IMR-90 (cell line): Measurements from ENCODE around the gene STYK1. TPM values are rescaled to one million over a fixed set of nuclear protein-coding genes. Genes with fewer than 3 reads are reported as not detected.

Experiments used
- ATAC-seq: fragments of 200-7000 bp; cut with Tn5 transposase; 2 replicates; pipeline ENCODE4 v1.9.1; 2020; ENCODE audit warnings: low read depth, mild to moderate bottlenecking, moderate library complexity
- BruUV-seq: library from RNA; stranded (reverse); fragments of 400-500 nt; replicated peaks from 2 replicates; lab custom pipeline; 2021; lab: Mats Ljungman, UMichigan
- CTCF ChIA-PET: fragments of 300-600 bp; formaldehyde crosslinking; extraction: SDS; loops from one replicate; lab custom pipeline; 2021; ENCODE audit warnings: antibody characterized with exemption; lab: Yijun Ruan, JAX
- POLR2A ChIA-PET: fragments of 300-600 bp; sonication (Branson Sonifier 250); formaldehyde crosslinking; loops from one replicate; lab custom pipeline; 2022; ENCODE audit warnings: antibody characterized with exemption; ENCODE audit not compliant: unreplicated experiment; lab: Charles Lee
- DNase-seq: peaks from one replicate; pipeline ENCODE4 v3.0.0; 2013
- H2AFZ ChIP-seq: replicated peaks from 2 replicates; pipeline ENCODE3; 2013; ENCODE audit warnings: low read length, mild to moderate bottlenecking; ENCODE audit not compliant: poor library complexity
- H2AK5ac ChIP-seq: 2 replicates; pipeline ENCODE4 v1.6.1; 2013; ENCODE audit warnings: low read depth, low read length, inconsistent platforms
- H2AK9ac ChIP-seq: replicated peaks from 2 replicates; pipeline ENCODE3; 2013; ENCODE audit warnings: mild to moderate bottlenecking, low read depth, low read length, moderate library complexity; ENCODE audit not compliant: poor library complexity
- H2BK120ac ChIP-seq: 2 replicates; pipeline ENCODE4 v1.6.1; 2013; ENCODE audit warnings: low read depth, low read length, inconsistent platforms
- H2BK15ac ChIP-seq: 3 replicates; pipeline ENCODE4 v1.6.1; 2013; ENCODE audit warnings: low read depth, low read length, inconsistent platforms
- H2BK20ac ChIP-seq: 2 replicates; pipeline ENCODE4 v1.6.1; 2013; ENCODE audit warnings: low read depth, mild to moderate bottlenecking, inconsistent platforms, low read length, moderate library complexity
- H2BK5ac ChIP-seq: 2 replicates; pipeline ENCODE4 v1.6.1; 2013; ENCODE audit warnings: mild to moderate bottlenecking, low read depth, low read length, inconsistent platforms; ENCODE audit not compliant: poor library complexity, severe bottlenecking
- H3K14ac ChIP-seq: replicated peaks from 2 replicates; pipeline ENCODE4 v1.6.1; 2013; ENCODE audit warnings: low read depth, low read length, inconsistent platforms
- H3K18ac ChIP-seq: 2 replicates; pipeline ENCODE4 v1.6.1; 2013; ENCODE audit warnings: low read depth, low read length, control low read depth
- H3K23ac ChIP-seq: 2 replicates; pipeline ENCODE4 v1.6.1; 2013; ENCODE audit warnings: low read depth, low read length, inconsistent platforms
- H3K27ac ChIP-seq: 2 replicates; pipeline ENCODE4 v1.5.1; 2013; ENCODE audit warnings: mild to moderate bottlenecking, control low read depth, low read length; ENCODE audit not compliant: insufficient read depth
- H3K27me3 ChIP-seq: 2 replicates; pipeline ENCODE4 v1.6.1; 2013; ENCODE audit warnings: low read length; ENCODE audit not compliant: control insufficient read depth, insufficient read depth
- H3K36me3 ChIP-seq: 2 replicates; pipeline ENCODE4 v1.6.1; 2013; ENCODE audit warnings: low read length, mixed read lengths; ENCODE audit not compliant: control insufficient read depth, insufficient read depth
- H3K4ac ChIP-seq: 2 replicates; pipeline ENCODE4 v1.6.1; 2013; ENCODE audit warnings: low read depth, low read length, inconsistent platforms
- H3K4me1 ChIP-seq: 2 replicates; pipeline ENCODE4 v1.6.1; 2013; ENCODE audit warnings: low read length, mixed read lengths; ENCODE audit not compliant: control insufficient read depth, insufficient read depth
- H3K4me2 ChIP-seq: 2 replicates; pipeline ENCODE4 v1.6.1; 2013; ENCODE audit warnings: low read depth, mild to moderate bottlenecking, control low read depth, low read length, moderate library complexity
- H3K4me3 ChIP-seq: 2 replicates; pipeline ENCODE4 v1.5.1; 2013; ENCODE audit warnings: low read depth, mild to moderate bottlenecking, control low read depth, low read length, moderate library complexity; ENCODE audit not compliant: insufficient read depth
- H3K56ac ChIP-seq: 2 replicates; pipeline ENCODE4 v1.6.1; 2013; ENCODE audit warnings: low read length, inconsistent platforms; ENCODE audit not compliant: insufficient read depth; ENCODE audit errors: extremely low read depth
- H3K79me1 ChIP-seq, 2 experiments: 2 replicates each; pipeline ENCODE4 v1.6.1; 2013; ENCODE audit warnings: low read length in 2 of 2, inconsistent platforms in 1 of 2, low read depth in 1 of 2
- H3K9ac ChIP-seq: 2 replicates; pipeline ENCODE4 v1.6.1; 2013; ENCODE audit warnings: low read depth, low read length, control low read depth
- H3K9me1 ChIP-seq: 2 replicates; pipeline ENCODE4 v1.6.1; 2013; ENCODE audit warnings: low read length, inconsistent platforms; ENCODE audit not compliant: insufficient read depth
- H3K9me3 ChIP-seq: 2 replicates; pipeline ENCODE4 v1.6.1; 2013; ENCODE audit warnings: low read length; ENCODE audit not compliant: control insufficient read depth, insufficient read depth
- H4K20me1 ChIP-seq: 2 replicates; pipeline ENCODE4 v1.6.1; 2013; ENCODE audit warnings: low read length, inconsistent platforms; ENCODE audit not compliant: insufficient read depth
- H4K5ac ChIP-seq: 2 replicates; pipeline ENCODE4 v1.6.1; 2013; ENCODE audit warnings: mild to moderate bottlenecking, low read depth, low read length, control low read depth
- H4K8ac ChIP-seq, 2 experiments: 2 replicates each; pipeline ENCODE4 v1.6.1; 2013; ENCODE audit warnings: low read depth in 2 of 2, low read length in 2 of 2, control low read depth in 1 of 2, inconsistent platforms in 1 of 2
- H4K91ac ChIP-seq: 2 replicates; pipeline ENCODE4 v1.6.1; 2013; ENCODE audit warnings: low read depth, low read length, inconsistent platforms; ENCODE audit not compliant: insufficient read depth
- BHLHE40 ChIP-seq: fragments of 150-350 bp; IDR thresholded peaks from 2 replicates; pipeline ENCODE4 v1.6.1; 2016; ENCODE audit warnings: mild to moderate bottlenecking, low read depth, low read length
- CEBPB ChIP-seq: IDR thresholded peaks from 2 replicates; pipeline ENCODE4 v1.6.1; 2012; ENCODE audit warnings: low read depth, low read length, improper control_type of control experiment
- MXI1 ChIP-seq: IDR thresholded peaks from 2 replicates; pipeline ENCODE4 v1.6.1; 2012; ENCODE audit warnings: low read depth, mild to moderate bottlenecking, low read length, moderate library complexity, borderline replicate concordance
- POLR2A ChIP-seq: IDR thresholded peaks from 2 replicates; pipeline ENCODE4 v1.6.1; 2012; ENCODE audit warnings: mild to moderate bottlenecking, low read depth, low read length
- RAD21 ChIP-seq: IDR thresholded peaks from 2 replicates; pipeline ENCODE4 v1.6.1; 2012; ENCODE audit warnings: low read length, improper control_type of control experiment
- RFX5 ChIP-seq: IDR thresholded peaks from 2 replicates; pipeline ENCODE4 v1.8.0; 2012; ENCODE audit warnings: low read depth, mild to moderate bottlenecking, low read length, moderate library complexity
- SMC3 ChIP-seq: fragments of 150-350 bp; IDR thresholded peaks from 2 replicates; pipeline ENCODE4 v1.6.1; 2016; ENCODE audit warnings: low read depth, mild to moderate bottlenecking, antibody characterized with exemption, low read length, moderate library complexity
- WGBS, 2 experiments: methylation state at CpG; one replicate each; pipeline versions ENCODE4 v1.1.5 to v1.1.7; 2013; ENCODE audit warnings: missing lambda C conversion rate in 2 of 2; ENCODE audit not compliant: insufficient read length in 1 of 2; ENCODE audit errors: extremely low coverage in 2 of 2; 5-methylcytosine and 5-hydroxymethylcytosine counted together
- dilution Hi-C: fragments of 300-500 bp; cut with HindIII; formaldehyde crosslinking; loops from one replicate; pipeline ENCODE4 v1.14.3; 2018; ENCODE audit warnings: low sequenced_read_pairs; ENCODE audit not compliant: unreplicated experiment
- in situ Hi-C: fragments of 300-500 bp; cut with MboI; formaldehyde crosslinking; loops from 3 replicates; pipeline ENCODE4 v1.14.3; 2019; ENCODE audit warnings: low sequenced_read_pairs, inconsistent platforms, mixed read lengths
- intact Hi-C: fragments of 100-400 bp; cut with micrococcal nuclease; formaldehyde crosslinking; loops from 2 replicates; pipeline ENCODE4 v1.10.0; 2022
- polyA plus RNA-seq, 3 experiments: library from polyadenylated mRNA; depleted of rRNA; stranded (reverse); fragments of >200 nt; gene quantifications; 2 replicates each; pipeline ENCODE4 v1.2.3, GENCODE V29; 2012; ENCODE audit warnings: low replicate concordance in 1 of 3
- total RNA-seq: library from RNA; depleted of rRNA; stranded (reverse); fragments of >200 nt; gene quantifications from 2 replicates; pipeline ENCODE4 v1.2.3, GENCODE V29; 2012
- TF ChIP-seq, protein P1 (sequence below): fragments of 150-350 bp; IDR thresholded peaks from 2 replicates; pipeline ENCODE4 v1.6.1; 2016; ENCODE audit warnings: low read depth, mild to moderate bottlenecking, low read length, moderate library complexity, borderline replicate concordance
- TF ChIP-seq, protein P2 (sequence below): fragments of 150-350 bp; IDR thresholded peaks from 2 replicates; pipeline ENCODE4 v1.6.1; 2017; ENCODE audit warnings: mild to moderate bottlenecking, antibody characterized with exemption, low read length, low read depth

Gene STYK1
- total and polyA plus RNA-seq, 2 of the 4 experiments (the other 2 are of a cell fraction), result 0.36 to 0.72 TPM

DNA sequence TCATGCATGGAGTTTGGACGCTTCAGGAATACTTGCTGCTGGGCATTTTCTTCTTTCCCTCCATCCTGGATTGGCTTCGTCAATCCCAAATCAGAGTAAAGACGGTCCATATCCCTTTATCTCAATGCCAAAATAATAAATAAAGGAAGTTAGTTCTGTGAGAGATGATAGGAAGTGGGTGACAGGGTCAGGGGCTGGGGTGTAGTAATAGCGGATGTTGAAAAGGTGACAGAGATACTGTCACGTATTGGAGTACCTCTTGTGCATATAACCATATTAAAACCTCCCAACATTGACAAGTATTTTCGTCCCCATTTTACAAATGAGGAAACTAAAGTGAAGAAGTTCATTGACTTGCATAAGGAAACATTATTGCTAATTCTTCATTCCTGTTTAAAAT is 72.9 kb downstream of the STYK1 start:
- intact Hi-C loops, result no loop called here
- H3K79me1 ChIP-seq, result no peaks in the 10 kb centered on the region
- H2BK15ac ChIP-seq, result no peak overlapping the region
- H3K23ac ChIP-seq, result no peak overlapping the region
- DNase-seq (no peak), ATAC-seq (no peak)
- H3K56ac ChIP-seq, result no peak overlapping the region
- no peaks in the 10 kb centered on the region for H3K9me3 ChIP-seq
- H3K18ac ChIP-seq, result no peak overlapping the region
- ChIA-PET CTCF (no interaction called here), POLR2A (no interaction called here)
- in situ Hi-C loops, result no loop called here
- H2AFZ ChIP-seq, result no peak overlapping the region
- no peak overlapping the region for H3K4me2 ChIP-seq
- no peaks in the 10 kb centered on the region for H3K4me1 ChIP-seq
- H2AK5ac ChIP-seq, result no peak overlapping the region
- peaks cover 1% of the 10 kb centered on the region; the same call in 1 of the 2 replicates for H3K36me3 ChIP-seq
- no peak overlapping the region for H2BK120ac ChIP-seq
- H3K4ac ChIP-seq, result no peak overlapping the region
- H4K20me1 ChIP-seq, result no peaks in the 10 kb centered on the region
- H2BK5ac ChIP-seq, result no peak overlapping the region
- H4K91ac ChIP-seq, result no peak overlapping the region
- WGBS, 2 experiments, result no CpG with 5 or more reads among the region's 6 CpGs
- no peak overlapping the region for H3K27ac ChIP-seq
- no peak overlapping the region for H4K5ac ChIP-seq
- H3K9me1 ChIP-seq, result no peaks in the 10 kb centered on the region
- H3K9ac ChIP-seq, result no peak overlapping the region
- no peak overlapping the region for H3K4me3 ChIP-seq
- dilution Hi-C loops, result no loop called here
- H4K8ac ChIP-seq, result no peak overlapping the region
- no peak overlapping the region for H2AK9ac ChIP-seq
- no peak overlapping the region for H2BK20ac ChIP-seq
- BruUV-seq, result no TSS peak
- H3K14ac ChIP-seq, result no peak overlapping the region
- no peaks in the 10 kb centered on the region for H3K27me3 ChIP-seq
- TF ChIP-seq BHLHE40, result no peak
- no peak for TF ChIP-seq RFX5
- TF ChIP-seq POLR2A, result no peak
- TF ChIP-seq CEBPB, result no peak
- TF ChIP-seq, protein P1, sequence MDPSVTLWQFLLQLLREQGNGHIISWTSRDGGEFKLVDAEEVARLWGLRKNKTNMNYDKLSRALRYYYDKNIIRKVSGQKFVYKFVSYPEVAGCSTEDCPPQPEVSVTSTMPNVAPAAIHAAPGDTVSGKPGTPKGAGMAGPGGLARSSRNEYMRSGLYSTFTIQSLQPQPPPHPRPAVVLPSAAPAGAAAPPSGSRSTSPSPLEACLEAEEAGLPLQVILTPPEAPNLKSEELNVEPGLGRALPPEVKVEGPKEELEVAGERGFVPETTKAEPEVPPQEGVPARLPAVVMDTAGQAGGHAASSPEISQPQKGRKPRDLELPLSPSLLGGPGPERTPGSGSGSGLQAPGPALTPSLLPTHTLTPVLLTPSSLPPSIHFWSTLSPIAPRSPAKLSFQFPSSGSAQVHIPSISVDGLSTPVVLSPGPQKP, result no peak
- TF ChIP-seq MXI1, result no peak
- TF ChIP-seq SMC3, result no peak
- TF ChIP-seq, protein P2, sequence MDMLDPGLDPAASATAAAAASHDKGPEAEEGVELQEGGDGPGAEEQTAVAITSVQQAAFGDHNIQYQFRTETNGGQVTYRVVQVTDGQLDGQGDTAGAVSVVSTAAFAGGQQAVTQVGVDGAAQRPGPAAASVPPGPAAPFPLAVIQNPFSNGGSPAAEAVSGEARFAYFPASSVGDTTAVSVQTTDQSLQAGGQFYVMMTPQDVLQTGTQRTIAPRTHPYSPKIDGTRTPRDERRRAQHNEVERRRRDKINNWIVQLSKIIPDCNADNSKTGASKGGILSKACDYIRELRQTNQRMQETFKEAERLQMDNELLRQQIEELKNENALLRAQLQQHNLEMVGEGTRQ, result no peak
- no peak for TF ChIP-seq RAD21
